ENCODE results near the gene CYP11A1.
A peak's percentile ranks its signal among the peaks of the same experiment; 100 is the strongest.

CYP11A1 gene

GRCh38 chr15:74367296-74367854 is at the start of gene CYP11A1:
Gene CYP11A1, minus strand, starts transcription at chr15:74367646. Its CDS starts 61 bp downstream, at chr15:74367585.
- no peak within 1 kb of the TSS for H3K27ac ChIP-seq
- H3K4me2 ChIP-seq: no peak within 1 kb of the TSS
- H3K9me3 ChIP-seq (replicated peaks in 1 of 11): no peaks in the 10 kb centered on the region
- H4K20me1 ChIP-seq: no peaks in the 10 kb centered on the region
- no peaks in the 10 kb centered on the region for H3K36me3 ChIP-seq
- no peak for TF ChIP-seq Cebpa-rat (IDR thresholded peaks at IDR 0.05)
- no peak within 1 kb of the TSS for H3K9ac ChIP-seq
- H3K4me3 ChIP-seq: no peak within 1 kb of the TSS
- H3K4me1 ChIP-seq: no peaks in the 10 kb centered on the region
- no peaks in the 10 kb centered on the region for H3K27me3 ChIP-seq

GRCh38 chr15:74417225-74417624 is 49.8 kb upstream of the CYP11A1 start:
- peaks cover 0 to 64% (median 0%) of the 10 kb centered on the region in 11 experiments; a peak in 7 of 22 replicates for H3K36me3 ChIP-seq
- peaks cover 71 to 99% (median 86%) of the 10 kb centered on the region in 10 experiments for H3K4me1 ChIP-seq
- H3K27ac ChIP-seq: peak overlapping the region in 4 of 11 experiments; percentile 28 to 86 (median 64); a peak in 6 of 22 replicates
- no peaks in the 10 kb centered on the region for H3K9me3 ChIP-seq (replicated peaks in 1 of 11)
- H3K27me3 ChIP-seq: no peaks in the 10 kb centered on the region
- peak overlapping the region in 4 of 11 experiments; percentile 3 to 15 (median 12); a peak in 3 of 22 replicates for H3K9ac ChIP-seq
- no peak overlapping the region for H3K4me3 ChIP-seq
- peak overlapping the region; percentile 30 to 92 (median 78); a peak in 20 of 22 replicates for H3K4me2 ChIP-seq
- peaks cover 0 to 63% (median 0%) of the 10 kb centered on the region in 11 experiments; a peak in 10 of 22 replicates for H4K20me1 ChIP-seq
- TF ChIP-seq Cebpa-rat (IDR thresholded peaks at IDR 0.05): no peak

GRCh38 chr15:74415966-74416916 is 48.8 kb upstream of the CYP11A1 start:
- H3K27ac ChIP-seq: peak overlapping the region in 8 of 11 experiments; percentile 73 to 86 (median 76); a peak in 16 of 22 replicates
- H3K9ac ChIP-seq: peak overlapping the region in 7 of 11 experiments; percentile 2 to 65 (median 44); a peak in 11 of 22 replicates
- H3K4me3 ChIP-seq: no peak overlapping the region
- TF ChIP-seq Cebpa-rat (IDR thresholded peaks at IDR 0.05): no peak
- H3K4me1 ChIP-seq: peaks cover 61 to 98% (median 79%) of the 10 kb centered on the region in 10 experiments
- no peaks in the 10 kb centered on the region for H3K9me3 ChIP-seq (replicated peaks in 1 of 11)
- H3K4me2 ChIP-seq: peak overlapping the region; percentile 47 to 92 (median 78)
- peaks cover 0 to 74% (median 0%) of the 10 kb centered on the region in 11 experiments; a peak in 10 of 22 replicates for H3K36me3 ChIP-seq
- H3K27me3 ChIP-seq: no peaks in the 10 kb centered on the region
- peaks cover 0 to 54% (median 0%) of the 10 kb centered on the region in 11 experiments; a peak in 10 of 22 replicates for H4K20me1 ChIP-seq

GRCh38 chr15:74414603-74415338 is 47.3 kb upstream of the CYP11A1 start:
- H3K4me3 ChIP-seq: no peak overlapping the region
- peaks cover 47 to 91% (median 65%) of the 10 kb centered on the region in 10 experiments for H3K4me1 ChIP-seq
- H3K9ac ChIP-seq: peak overlapping the region in 8 of 11 experiments; percentile 28 to 65 (median 44); a peak in 12 of 22 replicates
- peak in 8 of 11 experiments; percentile 20 to 66 (median 41); a peak in 6 of 22 replicates for TF ChIP-seq Cebpa-rat (IDR thresholded peaks at IDR 0.05)
- no peaks in the 10 kb centered on the region for H3K9me3 ChIP-seq (replicated peaks in 1 of 11)
- H3K36me3 ChIP-seq: peaks cover 0 to 88% (median 4%) of the 10 kb centered on the region in 11 experiments; a peak in 10 of 22 replicates
- peaks cover 0 to 39% (median 0%) of the 10 kb centered on the region in 11 experiments; a peak in 10 of 22 replicates for H4K20me1 ChIP-seq
- H3K4me2 ChIP-seq: peak overlapping the region; percentile 47 to 92 (median 78)
- H3K27me3 ChIP-seq: no peaks in the 10 kb centered on the region
- H3K27ac ChIP-seq: peak overlapping the region in 9 of 11 experiments; percentile 35 to 86 (median 75); a peak in 17 of 22 replicates

- peak overlapping the region in 10 of 11 experiments; percentile 47 to 92 (median 79); a peak in 18 of 22 replicates for H3K4me2 ChIP-seq
- peak overlapping the region in 9 of 11 experiments; percentile 35 to 86 (median 75); a peak in 17 of 22 replicates for H3K27ac ChIP-seq
- peaks cover 40 to 84% (median 59%) of the 10 kb centered on the region in 10 experiments for H3K4me1 ChIP-seq
- H4K20me1 ChIP-seq: peaks cover 0 to 32% (median 0%) of the 10 kb centered on the region in 11 experiments; a peak in 9 of 22 replicates
- TF ChIP-seq Cebpa-rat (IDR thresholded peaks at IDR 0.05): no peak
- H3K36me3 ChIP-seq: peaks cover 0 to 88% (median 4%) of the 10 kb centered on the region in 11 experiments; a peak in 10 of 22 replicates
- peak overlapping the region in 4 of 11 experiments; percentile 35 to 65 (median 44); a peak in 6 of 22 replicates for H3K9ac ChIP-seq
- no peak overlapping the region for H3K4me3 ChIP-seq
- no peaks in the 10 kb centered on the region for H3K9me3 ChIP-seq (replicated peaks in 1 of 11)
- no peaks in the 10 kb centered on the region for H3K27me3 ChIP-seq
These were observed 46.7 kb upstream of the CYP11A1 start for GRCh38 chr15:74414081-74414580.

- Histone ChIP-seq H3K27ac (peak overlapping the region in 8 of 11 experiments; percentile 73 to 86 (median 76); a peak in 13 of 22 replicates), H3K4me2 (peak overlapping the region in 6 of 11 experiments; percentile 78 to 92 (median 83); a peak in 11 of 22 replicates), H3K27me3 (no peaks in the 10 kb centered on the region), H3K9me3 (replicated peaks in 1 of 11) (no peaks in the 10 kb centered on the region), H3K36me3 (peaks cover 0 to 87% (median 4%) of the 10 kb centered on the region in 11 experiments; a peak in 10 of 22 replicates), H4K20me1 (peaks cover 0 to 26% (median 0%) of the 10 kb centered on the region in 11 experiments; a peak in 9 of 22 replicates), H3K4me3 (no peak overlapping the region), H3K9ac (no peak overlapping the region), H3K4me1 (peaks cover 34 to 78% (median 53%) of the 10 kb centered on the region in 10 experiments)
- TF ChIP-seq Cebpa-rat (IDR thresholded peaks at IDR 0.05): no peak
These were observed 46.1 kb upstream of the CYP11A1 start for GRCh38 chr15:74413350-74414080.

GRCh38 chr15:74412159-74412558 is 44.7 kb upstream of the CYP11A1 start:
- TF ChIP-seq Cebpa-rat (IDR thresholded peaks at IDR 0.05): no peak
- peaks cover 31 to 74% (median 48%) of the 10 kb centered on the region in 10 experiments for H3K4me1 ChIP-seq
- peaks cover 0 to 73% (median 4%) of the 10 kb centered on the region in 11 experiments; a peak in 10 of 22 replicates for H3K36me3 ChIP-seq
- 0 out of 22 replicates have a peak overlapping the region, but pooled peaks of 1 of the 11 experiments have one; percentile 14 for H3K4me2 ChIP-seq
- H3K4me3 ChIP-seq: no peak overlapping the region
- H3K9ac ChIP-seq: no peak overlapping the region
- peaks cover 0 to 13% (median 0%) of the 10 kb centered on the region in 11 experiments; a peak in 4 of 22 replicates for H4K20me1 ChIP-seq
- no peaks in the 10 kb centered on the region for H3K27me3 ChIP-seq
- H3K9me3 ChIP-seq (replicated peaks in 1 of 11): no peaks in the 10 kb centered on the region
- peak overlapping the region in 4 of 11 experiments; percentile 7 to 21 (median 18); a peak in 2 of 22 replicates for H3K27ac ChIP-seq

All from BLaER1 treated with 17β-estradiol and CSF1 and Interleukin-3, amounts not matched to agents 10 nM and 100 nM (cell line).